Measurements from ENCODE around the gene BNIP5.

DNA sequence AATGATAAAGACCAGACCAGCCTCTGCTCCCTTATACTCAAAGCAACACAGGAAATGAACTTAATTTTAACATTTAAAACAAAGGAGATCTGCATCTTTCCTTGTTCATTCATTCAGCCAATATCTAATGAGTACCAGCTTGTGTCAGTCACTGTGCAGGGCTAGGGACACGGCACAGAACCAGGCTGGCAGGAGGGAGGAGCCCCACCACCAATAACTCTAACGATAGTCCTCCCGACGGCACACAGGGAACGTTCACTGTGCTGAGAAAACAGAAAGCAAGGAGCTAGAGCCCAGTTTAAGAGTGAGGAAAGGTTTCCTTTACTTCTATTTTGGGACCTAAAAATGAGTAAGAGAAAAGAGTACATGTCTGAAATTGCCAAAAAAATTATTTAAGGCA, 40.9 kb upstream of the BNIP5 start:
- TF ChIP-seq POLR2A (IDR thresholded peaks at IDR 0.05), result no peak
- TF ChIP-seq CTCF (IDR thresholded peaks at IDR 0.05), result no peak
